GM18505 (cell line): ENCODE data around the gene EIF4G3.
"Not testable (repeated sequence)": the region's sequence is repeated elsewhere in the genome, so short reads cannot be mapped to it uniquely, and the experiment has no call there.

Experiments
- ATAC-seq: cut with Tn5 transposase; IDR thresholded peaks from one replicate; pipeline ENCODE4 v1.9.1; 2021; ENCODE audit not compliant: unreplicated experiment
- POLR2A ChIP-seq: IDR thresholded peaks from 4 replicates; pipeline ENCODE4 v1.6.1; 2011; ENCODE audit warnings: borderline replicate concordance; ENCODE audit not compliant: insufficient read depth, insufficient read length; ENCODE audit errors: extremely low read depth

The EIF4G3 gene, protein sequence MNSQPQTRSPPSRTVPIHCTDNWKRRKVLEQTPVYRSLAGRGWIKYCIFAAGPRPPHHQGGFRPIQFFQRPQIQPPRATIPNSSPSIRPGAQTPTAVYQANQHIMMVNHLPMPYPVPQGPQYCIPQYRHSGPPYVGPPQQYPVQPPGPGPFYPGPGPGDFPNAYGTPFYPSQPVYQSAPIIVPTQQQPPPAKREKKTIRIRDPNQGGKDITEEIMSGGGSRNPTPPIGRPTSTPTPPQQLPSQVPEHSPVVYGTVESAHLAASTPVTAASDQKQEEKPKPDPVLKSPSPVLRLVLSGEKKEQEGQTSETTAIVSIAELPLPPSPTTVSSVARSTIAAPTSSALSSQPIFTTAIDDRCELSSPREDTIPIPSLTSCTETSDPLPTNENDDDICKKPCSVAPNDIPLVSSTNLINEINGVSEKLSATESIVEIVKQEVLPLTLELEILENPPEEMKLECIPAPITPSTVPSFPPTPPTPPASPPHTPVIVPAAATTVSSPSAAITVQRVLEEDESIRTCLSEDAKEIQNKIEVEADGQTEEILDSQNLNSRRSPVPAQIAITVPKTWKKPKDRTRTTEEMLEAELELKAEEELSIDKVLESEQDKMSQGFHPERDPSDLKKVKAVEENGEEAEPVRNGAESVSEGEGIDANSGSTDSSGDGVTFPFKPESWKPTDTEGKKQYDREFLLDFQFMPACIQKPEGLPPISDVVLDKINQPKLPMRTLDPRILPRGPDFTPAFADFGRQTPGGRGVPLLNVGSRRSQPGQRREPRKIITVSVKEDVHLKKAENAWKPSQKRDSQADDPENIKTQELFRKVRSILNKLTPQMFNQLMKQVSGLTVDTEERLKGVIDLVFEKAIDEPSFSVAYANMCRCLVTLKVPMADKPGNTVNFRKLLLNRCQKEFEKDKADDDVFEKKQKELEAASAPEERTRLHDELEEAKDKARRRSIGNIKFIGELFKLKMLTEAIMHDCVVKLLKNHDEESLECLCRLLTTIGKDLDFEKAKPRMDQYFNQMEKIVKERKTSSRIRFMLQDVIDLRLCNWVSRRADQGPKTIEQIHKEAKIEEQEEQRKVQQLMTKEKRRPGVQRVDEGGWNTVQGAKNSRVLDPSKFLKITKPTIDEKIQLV (N-terminal part only)

DNA sequence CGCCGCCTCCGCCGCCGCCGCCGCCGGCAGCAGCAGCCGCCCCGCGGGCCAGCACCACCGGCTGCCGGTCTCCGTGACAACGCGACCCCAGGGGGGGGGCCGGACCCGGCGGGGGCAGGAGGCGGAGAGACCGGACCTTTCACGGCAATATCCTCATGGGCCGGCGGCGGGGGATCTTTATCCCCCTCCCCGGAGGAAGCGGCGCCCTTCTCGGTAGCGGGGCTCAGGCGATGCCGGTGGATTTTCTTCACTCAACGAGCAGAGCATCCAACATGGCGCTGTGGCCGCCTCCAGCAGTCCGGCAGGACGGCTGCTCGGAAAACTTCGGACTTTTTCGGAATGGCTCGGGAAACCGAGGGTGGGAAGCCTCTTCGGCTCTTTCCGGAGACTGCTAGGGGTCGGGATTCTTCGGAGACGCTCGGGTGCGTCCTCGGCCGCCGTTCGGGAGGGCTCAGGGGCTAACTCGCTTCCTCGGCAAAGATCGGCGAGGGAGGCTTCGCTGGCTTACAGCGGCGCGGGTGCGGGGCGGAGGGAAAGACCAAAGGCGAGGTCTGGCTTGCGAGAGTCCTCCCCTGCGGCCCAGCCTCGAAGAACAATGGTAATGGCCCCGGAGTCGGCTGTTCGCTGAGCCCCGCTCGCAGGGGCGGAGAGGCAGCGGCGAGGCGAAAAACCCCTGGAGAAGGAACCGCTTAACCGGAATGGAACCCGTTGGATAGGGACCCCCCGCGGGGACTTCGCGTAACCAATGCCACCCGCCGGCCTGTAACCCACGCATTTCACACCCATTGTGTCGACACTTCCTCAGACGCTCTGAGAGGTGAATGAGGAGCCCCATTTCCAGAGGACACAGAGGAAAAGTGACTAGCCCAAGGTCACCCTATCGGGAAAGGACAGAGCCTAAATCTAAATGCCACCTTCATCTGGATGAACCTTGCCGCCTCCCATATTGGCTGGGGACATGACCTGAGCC is at the start of gene EIF4G3:
EIF4G3 (minus strand) TSS at position 312 of the 970 bp plus-strand sequence. CDS start 174,155 bp downstream, outside the sequence.
- peak; percentile 90 for TF ChIP-seq POLR2A
- ATAC-seq, result peak; percentile 85

DNA sequence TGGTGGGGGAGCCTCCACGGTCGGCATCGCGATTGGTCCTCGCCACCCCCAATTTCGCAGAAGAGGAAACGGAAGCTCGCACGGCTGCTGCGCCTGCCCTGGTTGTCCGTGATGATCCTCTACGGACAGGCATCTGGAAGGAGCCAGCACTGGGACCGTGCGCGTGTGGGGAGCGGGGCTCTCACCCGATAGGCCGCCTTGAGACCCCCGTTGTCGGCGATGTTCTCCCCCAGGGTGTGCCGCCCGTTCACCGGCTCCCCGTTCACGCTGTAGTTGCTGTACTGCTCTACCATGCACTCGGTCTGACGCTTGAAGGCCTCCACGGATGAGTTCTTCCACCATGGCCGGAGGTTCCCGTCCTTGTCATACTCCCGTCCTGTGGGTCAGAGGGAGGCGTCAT is 48.4 kb upstream of the EIF4G3 start:
- no peak for TF ChIP-seq POLR2A
- ATAC-seq, result no peak

DNA sequence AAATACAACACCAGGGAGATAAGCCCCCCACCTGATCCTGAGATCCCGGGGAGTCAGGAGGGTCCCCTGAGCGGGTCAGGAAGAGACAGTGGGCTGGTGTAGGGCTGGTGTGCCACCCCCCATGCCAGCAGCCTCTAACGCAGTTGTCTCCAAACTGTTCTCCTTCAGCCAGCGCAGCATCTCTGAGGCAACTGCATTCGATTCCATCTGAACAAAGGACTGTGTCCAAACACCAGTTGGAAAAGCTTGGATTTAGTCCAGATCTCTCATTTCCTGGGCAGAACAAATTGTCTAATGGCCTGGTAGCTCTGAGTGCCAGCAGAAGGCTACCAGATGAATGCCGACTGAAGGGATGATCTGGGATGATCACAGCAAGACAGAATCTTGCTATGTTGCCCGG is 44.1 kb upstream of the EIF4G3 start:
- no peak for ATAC-seq
- TF ChIP-seq POLR2A, result no peak

DNA sequence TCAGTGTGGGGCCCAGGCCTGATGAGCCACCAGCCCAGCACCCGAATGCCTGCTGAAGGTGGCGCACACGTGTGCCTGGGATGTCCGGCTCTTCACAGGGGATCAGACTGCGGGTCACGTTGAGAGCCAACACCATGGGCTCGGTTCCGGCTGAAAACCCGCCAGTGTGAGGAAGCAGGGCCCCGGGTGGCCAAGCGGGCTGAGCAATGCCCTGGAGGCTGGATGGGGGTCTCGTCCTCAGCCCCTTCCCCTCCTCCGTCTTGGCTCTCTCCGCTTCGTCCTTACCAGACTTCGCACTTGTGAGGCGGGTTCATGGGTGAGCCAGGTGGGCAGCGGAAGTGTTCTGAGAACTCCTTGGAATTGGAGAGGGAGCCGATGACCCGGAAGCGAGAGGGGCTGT is 43.0 kb upstream of the EIF4G3 start:
- ATAC-seq, result no peak
- TF ChIP-seq POLR2A, result no peak

DNA sequence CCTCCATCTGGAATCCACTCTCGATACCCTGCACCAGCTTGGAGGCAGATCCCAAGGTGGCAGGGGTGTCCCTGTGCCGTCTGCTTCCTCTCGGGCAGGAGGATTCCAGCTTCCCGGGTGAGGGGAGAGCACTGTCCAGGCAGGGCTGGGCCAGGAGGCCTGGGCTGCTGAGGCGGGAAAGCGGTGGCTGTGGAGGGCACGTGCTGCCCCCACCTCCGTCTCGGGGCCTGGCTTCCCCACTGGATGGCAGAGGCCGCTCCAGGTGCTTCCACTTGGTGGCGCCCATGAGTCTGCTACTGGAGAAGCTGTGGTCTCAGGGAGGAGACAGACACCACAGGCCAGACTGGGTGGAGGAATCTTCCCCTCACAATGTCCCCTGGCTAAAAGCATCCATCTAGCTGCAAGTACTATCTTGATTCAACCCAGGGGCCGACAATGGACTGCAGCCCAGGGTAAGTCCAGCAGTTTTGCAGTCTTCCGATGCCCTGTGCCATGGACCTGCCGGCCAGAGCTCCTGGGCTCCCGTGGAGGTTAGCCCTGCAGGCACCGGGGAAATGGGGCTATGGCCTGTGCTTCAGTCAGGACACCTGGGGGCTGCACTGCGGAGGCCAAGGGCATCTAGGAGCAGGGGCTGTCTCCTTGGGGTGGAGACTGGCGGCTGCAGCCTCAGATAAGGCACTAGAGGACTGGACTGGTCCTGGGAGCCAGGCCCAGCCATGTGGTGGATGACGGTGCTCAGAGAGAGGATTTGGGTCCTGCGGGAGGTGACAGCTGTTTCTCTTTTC is 41.3 kb upstream of the EIF4G3 start:
- no peak for ATAC-seq

DNA sequence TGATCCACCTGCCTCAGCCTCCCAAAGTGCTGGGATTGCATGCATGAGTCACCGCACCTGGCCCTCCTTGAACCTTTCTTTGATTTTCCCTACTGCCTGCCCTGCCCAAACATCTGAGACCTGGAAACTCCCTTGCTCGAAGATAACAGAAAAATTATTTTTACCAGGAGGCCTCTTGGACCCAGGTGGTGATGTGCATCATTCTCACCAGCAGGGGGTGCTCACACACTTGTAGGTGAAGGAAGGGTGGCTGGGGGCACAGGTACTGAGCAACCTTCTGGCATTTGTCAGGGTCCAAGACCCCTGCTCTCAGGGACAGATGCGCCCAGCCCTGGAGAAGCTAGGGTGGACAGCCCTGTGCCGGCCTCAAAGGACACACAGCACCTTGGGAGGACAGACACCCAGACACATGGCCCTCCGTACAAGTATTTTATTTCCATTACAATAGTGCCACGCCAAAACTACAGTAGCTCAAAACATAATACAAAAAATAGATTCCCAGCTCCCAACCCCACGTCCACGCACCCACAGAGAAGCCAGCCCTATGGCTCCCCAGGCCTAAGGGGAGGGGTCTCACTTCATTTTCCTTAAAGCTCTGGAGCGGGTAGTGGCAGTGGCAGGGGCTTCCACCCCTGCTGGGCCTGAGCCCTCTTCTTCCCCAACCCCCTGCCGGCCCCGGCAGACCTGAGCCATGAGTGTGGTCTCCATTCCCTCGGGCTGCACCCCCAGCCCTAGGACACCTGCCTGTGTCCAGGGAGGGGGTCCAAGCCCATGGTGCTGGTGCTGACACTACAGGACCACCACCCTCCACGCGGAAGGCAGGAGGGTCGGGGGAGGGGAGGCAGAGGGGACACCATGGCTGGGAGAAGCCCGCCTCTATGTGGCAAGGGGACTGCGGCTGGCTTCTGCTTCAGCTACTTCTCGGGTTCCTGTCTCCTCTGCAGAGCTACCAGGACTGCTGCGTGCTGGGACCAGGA is 40.4 kb upstream of the EIF4G3 start:
- ATAC-seq, result no peak
- TF ChIP-seq POLR2A, result no peak

More for the DNA sequence above, 41.3 kb upstream of the EIF4G3 start:
- no peak for TF ChIP-seq POLR2A

DNA sequence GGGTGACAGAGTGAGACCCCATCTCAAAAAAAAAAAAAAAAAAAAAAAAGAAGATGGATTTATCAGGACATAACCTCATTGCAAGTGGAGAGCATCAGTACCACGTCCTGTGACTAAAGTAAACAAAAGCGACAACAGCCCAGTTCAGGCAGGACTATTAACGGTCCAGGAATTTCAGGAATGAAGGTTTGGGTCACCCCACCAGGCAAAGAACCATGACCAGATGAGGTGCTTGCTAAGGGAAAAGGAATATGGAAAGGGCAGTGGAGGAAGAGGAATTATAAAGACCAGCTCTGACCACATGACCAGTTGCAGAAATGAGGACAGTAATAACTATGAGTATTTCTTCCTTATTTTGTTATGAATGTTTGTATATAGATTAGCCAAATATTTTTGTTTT is 35.4 kb upstream of the EIF4G3 start:
- ATAC-seq, result no peak
- no peak for TF ChIP-seq POLR2A

DNA sequence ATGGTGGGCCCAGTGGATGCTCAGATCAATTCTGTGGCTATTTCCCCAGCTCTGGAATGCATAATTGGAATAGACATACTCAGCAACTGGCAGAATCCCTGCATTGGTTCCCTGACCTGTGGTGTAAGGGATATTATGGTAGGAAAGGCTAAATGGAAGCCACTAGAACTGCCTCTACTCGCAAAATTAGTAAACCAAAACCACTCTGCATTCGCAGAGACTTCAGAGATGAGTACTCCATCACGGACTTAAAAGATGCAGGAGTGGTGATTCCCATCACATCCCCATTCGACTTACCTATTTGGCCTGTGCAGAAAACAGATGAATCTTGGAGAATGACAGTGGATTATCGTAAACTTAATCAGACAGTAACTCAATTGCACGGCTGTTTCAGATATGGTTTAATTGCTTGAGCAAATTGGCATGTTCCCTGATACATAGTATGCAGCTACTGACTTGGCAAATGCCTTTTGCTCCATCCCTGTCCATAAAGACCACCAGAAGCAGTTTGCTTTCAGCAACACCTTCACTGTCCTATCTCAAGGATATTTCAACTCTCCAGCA is 31.5 kb upstream of the EIF4G3 start:
- not testable (repeated sequence) for ATAC-seq

DNA sequence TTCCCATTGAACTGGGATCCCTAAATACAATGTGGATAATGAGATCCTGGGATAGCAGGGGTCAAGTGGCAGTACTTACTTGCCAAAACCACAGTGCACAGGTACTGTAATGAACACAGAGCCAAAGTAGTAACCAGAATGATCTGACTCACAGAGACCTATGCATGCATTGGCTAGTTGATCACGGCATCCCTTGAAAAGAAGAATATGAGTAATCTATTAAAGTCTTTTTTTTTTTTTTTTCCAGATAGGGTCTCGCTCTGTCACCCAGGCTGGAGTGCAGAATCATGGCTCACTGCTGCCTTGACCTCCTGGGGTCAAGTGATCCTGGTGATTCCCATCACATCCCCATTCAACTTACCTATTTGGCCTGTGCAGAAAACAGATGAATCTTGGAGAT is 29.4 kb upstream of the EIF4G3 start:
- TF ChIP-seq POLR2A, result no peak
- no peak for ATAC-seq

DNA sequence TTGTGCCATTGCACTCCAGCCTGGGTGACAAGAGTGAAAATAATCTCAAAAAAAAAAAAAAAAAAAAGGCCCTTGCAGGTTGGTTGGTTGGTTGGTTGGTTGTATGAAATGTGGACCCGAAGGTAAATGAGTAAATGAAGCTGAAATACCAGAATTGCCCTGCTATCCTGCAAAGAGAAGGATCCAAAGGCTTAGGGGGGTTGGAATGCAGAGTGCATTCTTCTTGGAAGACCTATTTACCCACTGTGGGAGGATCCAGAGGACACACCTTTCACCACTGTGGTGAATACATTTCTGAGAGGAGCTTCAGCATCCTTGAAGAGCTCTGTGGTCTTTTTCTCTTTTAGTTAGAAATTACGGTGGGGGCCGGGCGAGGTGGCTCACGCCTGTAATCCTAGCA is 28.7 kb upstream of the EIF4G3 start:
- no peak for ATAC-seq
- no peak for TF ChIP-seq POLR2A

DNA sequence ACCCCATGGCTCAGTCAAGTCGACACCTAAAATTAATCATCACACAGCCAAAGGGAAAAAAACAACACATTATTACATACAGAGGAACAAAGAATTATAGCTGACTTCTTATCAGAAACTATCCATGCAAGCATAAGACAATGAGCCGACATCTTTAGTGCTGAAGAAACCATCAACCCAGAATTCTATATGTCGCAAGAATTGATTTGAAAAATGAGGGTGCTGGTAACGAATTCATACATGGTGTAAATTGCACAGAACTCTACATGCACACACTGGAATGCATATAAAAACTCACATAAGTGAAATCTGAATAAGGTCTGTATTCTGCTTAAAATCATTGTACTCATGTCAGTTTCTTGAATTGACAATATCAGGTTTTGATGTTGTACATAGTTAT is 25.0 kb upstream of the EIF4G3 start:
- no peak for ATAC-seq
- no peak for TF ChIP-seq POLR2A

DNA sequence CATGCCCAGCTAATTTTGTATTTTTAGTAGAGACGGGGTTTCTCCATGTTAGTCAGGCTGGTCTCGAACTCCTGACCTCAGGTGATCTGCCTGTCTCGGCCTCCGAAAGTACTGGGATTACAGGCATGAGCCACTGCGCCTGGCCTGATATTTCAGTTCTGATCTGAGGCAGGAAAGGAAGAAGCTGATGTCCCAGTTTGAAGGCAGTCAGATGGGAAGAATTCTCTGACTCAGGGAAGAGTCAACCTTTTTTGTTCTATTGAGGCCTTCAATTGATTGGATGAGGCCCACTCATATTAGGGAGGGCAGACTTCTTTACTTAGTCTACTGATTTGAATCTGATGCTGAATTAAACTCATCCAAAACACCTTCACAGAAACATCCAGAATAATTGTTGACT is 24.5 kb upstream of the EIF4G3 start:
- not testable (repeated sequence) for ATAC-seq
